HFFc6 (cell line): ENCODE measurements around the gene ARMC9. TPM values are rescaled to one million over a fixed set of nuclear protein-coding genes. Genes with fewer than 3 reads are reported as not detected.

Experiments used
- DNase-seq: peaks from one replicate; pipeline ENCODE4 v3.0.0-alpha.2; 2018
- H3K27ac Mint-ChIP-seq: 2 replicates; pipeline ENCODE4 v1.8.0; 2020; ENCODE audit warnings: mild to moderate bottlenecking, mixed read lengths
- H3K27me3 Mint-ChIP-seq: 2 replicates; pipeline ENCODE4 v1.8.0; 2021; ENCODE audit warnings: mild to moderate bottlenecking, moderate library complexity, mixed read lengths; ENCODE audit not compliant: insufficient read depth
- H3K36me3 Mint-ChIP-seq: 2 replicates; pipeline ENCODE4 v1.8.0; 2021; ENCODE audit warnings: low read depth, mixed read lengths
- H3K4me1 Mint-ChIP-seq: 2 replicates; pipeline ENCODE4 v1.8.0; 2020; ENCODE audit warnings: low read depth, mixed read lengths
- H3K4me3 Mint-ChIP-seq: 2 replicates; pipeline ENCODE4 v1.8.0; 2020; ENCODE audit warnings: mild to moderate bottlenecking, moderate library complexity, mixed read lengths
- H3K9me3 Mint-ChIP-seq: 2 replicates; pipeline ENCODE4 v1.8.0; 2020; ENCODE audit warnings: mild to moderate bottlenecking, mixed read lengths
- CTCF ChIP-seq: fragments of 200-600 bp; sonication (generic); IDR thresholded peaks from 2 replicates; pipeline ENCODE4 v1.5.0; 2021; ENCODE audit warnings: antibody characterized with exemption, mild to moderate bottlenecking
- total RNA-seq, 6 experiments: library from RNA; stranded (reverse); fragmentation: NEBNext Ultra II Directional; extraction: Animal tissue kit (Norgen Biotek cat#: 25700); gene quantifications; 2 replicates in 1 of 6; 3 replicates in 5 of 6; pipeline ENCODE4 v1.2.3, GENCODE V29; 2021

ARMC9 gene
- total RNA-seq, 6 experiments from 2014 or later, result 49.3 to 93.2 (median 55.7) TPM

- Mint-ChIP-seq H3K36me3 (peaks cover 5% of the 10 kb centered on the region; the same call in 1 of the 2 replicates), H3K4me3 (no peak overlapping the region), H3K4me1 (peaks cover 42% of the 10 kb centered on the region), H3K9me3 (peaks cover 8% of the 10 kb centered on the region), H3K27me3 (no peaks in the 10 kb centered on the region; the same call in 1 of the 2 replicates), H3K27ac (no peak overlapping the region)
- no peak for TF ChIP-seq CTCF
- no peak for DNase-seq
These were observed 211.3 kb downstream of the ARMC9 start for GRCh38 chr2:231409776-231410175.

GRCh38 chr2:231410293-231411004 lies 212.0 kb downstream of the ARMC9 start:
- no peak overlapping the region for H3K27ac Mint-ChIP-seq
- peak; percentile 75 for TF ChIP-seq CTCF
- H3K4me3 Mint-ChIP-seq, result no peak overlapping the region
- H3K27me3 Mint-ChIP-seq, result no peaks in the 10 kb centered on the region; the same call in 1 of the 2 replicates
- H3K36me3 Mint-ChIP-seq, result peaks cover 5% of the 10 kb centered on the region; the same call in 1 of the 2 replicates
- no peak for DNase-seq
- peaks cover 38% of the 10 kb centered on the region for H3K4me1 Mint-ChIP-seq
- peaks cover 8% of the 10 kb centered on the region for H3K9me3 Mint-ChIP-seq

- no peak for DNase-seq
- H3K4me3 Mint-ChIP-seq, result peak overlapping the region; percentile 84
- H3K4me1 Mint-ChIP-seq, result peaks cover 30% of the 10 kb centered on the region
- TF ChIP-seq CTCF, result no peak
- H3K27ac Mint-ChIP-seq, result peak overlapping the region; percentile 61; the same call in 1 of the 2 replicates
- H3K36me3 Mint-ChIP-seq, result peaks cover 5% of the 10 kb centered on the region; the same call in 1 of the 2 replicates
- no peaks in the 10 kb centered on the region; the same call in 1 of the 2 replicates for H3K27me3 Mint-ChIP-seq
- H3K9me3 Mint-ChIP-seq, result peaks cover 8% of the 10 kb centered on the region
These were observed 212.8 kb downstream of the ARMC9 start for GRCh38 chr2:231411237-231411636.

GRCh38 chr2:231411831-231412617 lies 213.6 kb downstream of the ARMC9 start:
- peak overlapping the region; percentile 61; the same call in 1 of the 2 replicates for H3K27ac Mint-ChIP-seq

More at GRCh38 chr2:231411831-231412617, 213.6 kb downstream of the ARMC9 start:
- TF ChIP-seq CTCF, result peak; percentile 91
- H3K27me3 Mint-ChIP-seq, result no peaks in the 10 kb centered on the region; the same call in 1 of the 2 replicates
- DNase-seq, result peak; percentile 80
- peaks cover 8% of the 10 kb centered on the region for H3K9me3 Mint-ChIP-seq
- peaks cover 22% of the 10 kb centered on the region for H3K4me1 Mint-ChIP-seq
- H3K4me3 Mint-ChIP-seq, result peak overlapping the region; percentile 84
- peaks cover 5% of the 10 kb centered on the region; the same call in 1 of the 2 replicates for H3K36me3 Mint-ChIP-seq
